GM23248 (cell line): ENCODE results near the gene MB. TPM values are rescaled to one million over a fixed set of nuclear protein-coding genes. Genes with fewer than 3 reads are reported as not detected.

Experiments used
- DNase-seq: peaks from one replicate; pipeline ENCODE4 v3.0.0-alpha.2; 2015
- H2AFZ ChIP-seq: fragments of 200-600 bp; sonication (generic); 2 replicates; pipeline ENCODE4 v1.6.1; 2016; ENCODE audit warnings: antibody characterized with exemption
- H3F3A ChIP-seq: fragments of 200-600 bp; sonication (generic); 2 replicates; pipeline ENCODE4 v1.6.1; 2016; ENCODE audit warnings: mild to moderate bottlenecking, antibody characterized with exemption, mixed run types; ENCODE audit not compliant: insufficient read depth
- H3K27ac ChIP-seq: fragments of 200-600 bp; sonication (generic); 2 replicates; pipeline ENCODE4 v1.5.1; 2016; ENCODE audit warnings: mild to moderate bottlenecking
- H3K27me3 ChIP-seq: fragments of 200-600 bp; sonication (generic); replicated peaks from 2 replicates; pipeline ENCODE4 v1.6.1; 2016; ENCODE audit warnings: mild to moderate bottlenecking; ENCODE audit not compliant: insufficient read depth
- H3K36me3 ChIP-seq: fragments of 200-600 bp; sonication (generic); 2 replicates; pipeline ENCODE4 v1.6.1; 2016; ENCODE audit warnings: low read depth, mild to moderate bottlenecking
- H3K4me1 ChIP-seq: fragments of 200-600 bp; sonication (generic); 2 replicates; pipeline ENCODE4 v1.6.1; 2016; ENCODE audit warnings: mild to moderate bottlenecking; ENCODE audit not compliant: insufficient read depth
- H3K4me2 ChIP-seq: fragments of 200-600 bp; sonication (generic); one replicate; pipeline ENCODE4 v1.6.1; 2016; ENCODE audit warnings: mild to moderate bottlenecking; ENCODE audit not compliant: unreplicated experiment
- H3K4me3 ChIP-seq: fragments of 200-600 bp; sonication (generic); 2 replicates; pipeline ENCODE4 v1.5.1; 2016; ENCODE audit warnings: mild to moderate bottlenecking
- H3K79me2 ChIP-seq: fragments of 200-600 bp; sonication (generic); 2 replicates; pipeline ENCODE4 v1.6.1; 2016; ENCODE audit warnings: mild to moderate bottlenecking; ENCODE audit not compliant: insufficient read depth
- H3K9ac ChIP-seq: fragments of 200-600 bp; sonication (generic); 2 replicates; pipeline ENCODE4 v1.6.1; 2016; ENCODE audit warnings: mild to moderate bottlenecking
- H3K9me2 ChIP-seq: fragments of 200-600 bp; sonication (generic); 2 replicates; pipeline ENCODE4 v1.6.1; 2016; ENCODE audit warnings: mixed run types, mild to moderate bottlenecking, moderate library complexity; ENCODE audit not compliant: insufficient read depth
- H3K9me3 ChIP-seq: fragments of 200-600 bp; sonication (generic); one replicate; pipeline ENCODE4 v1.6.1; 2017; ENCODE audit warnings: low read depth
- H4K20me1 ChIP-seq: fragments of 200-600 bp; sonication (generic); 2 replicates; pipeline ENCODE4 v1.6.0; 2016; ENCODE audit not compliant: insufficient read depth
- EZH2 ChIP-seq: fragments of 200-600 bp; sonication (generic); IDR thresholded peaks from 2 replicates; pipeline ENCODE4 v1.6.1; 2018; ENCODE audit warnings: antibody characterized with exemption, mild to moderate bottlenecking; ENCODE audit not compliant: insufficient read depth, poor library complexity, severe bottlenecking
- EZH2phosphoT487 ChIP-seq: fragments of 200-600 bp; sonication (generic); IDR thresholded peaks from 2 replicates; pipeline ENCODE4 v1.6.1; 2018; ENCODE audit warnings: antibody characterized with exemption, moderate library complexity, mild to moderate bottlenecking, low read depth; ENCODE audit not compliant: insufficient read depth
- WGBS, 2 experiments: methylation state at CpG; one replicate each; pipeline ENCODE4 v1.1.6; 2015 to 2017; ENCODE audit warnings: low lambda C conversion rate in 2 of 2, low coverage in 1 of 2; ENCODE audit errors: missing lambda C conversion rate in 2 of 2; 5-methylcytosine and 5-hydroxymethylcytosine counted together
- in situ Hi-C: fragments of 300-500 bp; cut with MboI; formaldehyde crosslinking; loops from 2 replicates; pipeline ENCODE4 v1.15.0; 2020
- polyA plus RNA-seq: library from polyadenylated mRNA; unstranded; fragments of >200 nt; fragmentation: Nextera tagmentation; extraction: Ambion mirVana; gene quantifications from 2 replicates; pipeline ENCODE4 v1.2.1, GENCODE V29; 2016
- total RNA-seq: library from RNA; depleted of rRNA; stranded (reverse); fragments of >200 nt; shearing (Covaris generic); gene quantifications from 2 replicates; pipeline ENCODE4 v1.2.3, GENCODE V29; 2014

Gene MB
- total and polyA plus RNA-seq, 2 experiments from 2014 or later: not detected

GRCh38 chr22:35589756-35590093 is 27.4 kb downstream of the MB start:
- Histone ChIP-seq H3K9me3 (no peaks in the 10 kb centered on the region), H3K4me3 (no peak overlapping the region), H3K4me2 (no peak overlapping the region), H3K9me2 (no peaks in the 10 kb centered on the region), H3K4me1 (peaks cover 20% of the 10 kb centered on the region), H2AFZ (no peak overlapping the region), H3K27ac (peak overlapping the region; percentile 68), H3K27me3 (no peaks in the 10 kb centered on the region), H3K9ac (peak overlapping the region; percentile 0; the same call in 1 of the 2 replicates), H4K20me1 (no peaks in the 10 kb centered on the region), H3F3A (peaks cover 17% of the 10 kb centered on the region), H3K36me3 (no peaks in the 10 kb centered on the region), H3K79me2 (no peaks in the 10 kb centered on the region)
- TF ChIP-seq EZH2 (no peak), EZH2phosphoT487 (no peak)
- DNase-seq: no peak
- in situ Hi-C loops: loop anchor here (10.0 kb wide), 1 partner anchor 235 kb away; no protein-coding TSS in a partner anchor
- 89% methylated on average over 6 of the region's 6 CpGs for WGBS, 2 experiments

DNA sequence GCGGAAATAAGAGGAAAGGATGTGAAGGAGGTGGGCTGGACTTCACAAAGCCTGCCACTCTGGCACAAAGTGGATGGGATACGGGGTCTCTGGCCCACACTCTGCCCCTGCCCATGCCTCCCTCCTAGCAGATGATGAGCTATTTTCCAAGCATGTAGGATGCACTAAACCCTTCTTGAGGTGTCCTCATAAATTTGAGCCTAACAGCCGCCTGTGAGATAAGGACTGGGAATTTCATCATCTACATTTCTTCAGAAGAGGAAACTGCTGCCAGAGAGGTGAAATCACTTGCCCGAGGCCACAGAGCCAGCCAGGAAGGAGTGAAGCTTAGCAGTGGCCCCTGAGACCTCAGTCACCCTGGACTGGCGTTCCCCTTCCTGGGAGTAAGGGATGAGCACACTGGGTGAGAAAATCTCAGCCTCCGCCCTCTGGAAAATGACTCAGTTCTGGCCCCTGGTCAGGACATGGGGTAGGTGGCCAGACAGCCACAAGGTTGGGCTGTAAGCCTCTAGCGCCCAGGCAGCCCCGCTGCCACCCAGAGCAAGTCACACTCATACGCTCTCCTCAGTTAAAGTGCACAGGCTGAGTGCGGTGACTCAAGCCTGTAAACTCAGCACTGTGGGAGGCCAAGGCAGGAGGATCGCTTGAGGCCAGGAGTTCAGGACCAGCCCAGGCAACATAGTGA is 27.9 kb downstream of the MB start:
- 17% methylated on average over 11 of the region's 11 CpGs for whole genome bisulfite sequencing, 2 experiments
- H3K27ac ChIP-seq: peak overlapping the region; percentile 68
- peak; percentile 97 for DNase-seq
- no peaks in the 10 kb centered on the region for H3K36me3 ChIP-seq
- no peak overlapping the region for H2AFZ ChIP-seq
- H3K9me2 ChIP-seq: no peaks in the 10 kb centered on the region
- TF ChIP-seq EZH2 (no peak), EZH2phosphoT487 (no peak)
- peaks cover 20% of the 10 kb centered on the region for H3K4me1 ChIP-seq
- H4K20me1 ChIP-seq: no peaks in the 10 kb centered on the region
- no peak overlapping the region for H3K4me2 ChIP-seq
- H3F3A ChIP-seq: peaks cover 17% of the 10 kb centered on the region
- peak overlapping the region; percentile 0; the same call in 1 of the 2 replicates for H3K9ac ChIP-seq
- H3K9me3 ChIP-seq: no peaks in the 10 kb centered on the region
- H3K27me3 ChIP-seq: no peaks in the 10 kb centered on the region
- no peak overlapping the region for H3K4me3 ChIP-seq
- in situ Hi-C loops: loop anchor here (10.0 kb wide), 1 partner anchor 234 kb away; no protein-coding TSS in a partner anchor
- no peaks in the 10 kb centered on the region for H3K79me2 ChIP-seq

DNA sequence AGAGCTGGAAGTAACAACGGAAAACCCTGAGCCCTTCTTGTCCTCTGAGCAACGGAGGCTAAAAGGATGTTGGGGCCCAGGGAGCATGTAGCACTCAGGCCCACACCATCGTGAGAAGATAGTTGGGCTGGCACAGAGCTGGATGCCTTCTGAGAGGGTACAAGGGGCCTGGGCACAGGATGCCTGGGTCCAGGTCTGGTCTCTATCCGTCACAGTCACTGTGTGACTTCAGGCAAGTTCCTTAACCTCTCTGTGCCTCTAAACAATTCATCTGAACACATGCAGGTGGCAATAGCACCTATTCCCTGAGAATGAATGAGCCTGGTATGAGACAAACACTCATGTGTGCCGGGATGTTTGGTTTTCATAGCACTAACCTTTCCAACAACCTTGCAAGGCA is 29.2 kb downstream of the MB start:
- Histone ChIP-seq H3K4me1 (peaks cover 19% of the 10 kb centered on the region), H3K9me2 (no peaks in the 10 kb centered on the region), H3K79me2 (no peaks in the 10 kb centered on the region), H4K20me1 (no peaks in the 10 kb centered on the region), H3K9ac (no peak overlapping the region), H3K36me3 (no peaks in the 10 kb centered on the region), H3K4me3 (no peak overlapping the region), H3K27ac (no peak overlapping the region), H3K27me3 (no peaks in the 10 kb centered on the region), H3K9me3 (no peaks in the 10 kb centered on the region), H3K4me2 (no peak overlapping the region), H3F3A (peaks cover 17% of the 10 kb centered on the region), H2AFZ (no peak overlapping the region)
- no peak for DNase-seq
- in situ Hi-C loops: loop anchor here (10.0 kb wide), 1 partner anchor 233 kb away; no protein-coding TSS in a partner anchor
- TF ChIP-seq EZH2phosphoT487: no peak
- TF ChIP-seq EZH2: no peak
- WGBS, 2 experiments: 88 to 98% methylated on average over 5 of the region's 5 CpGs

DNA sequence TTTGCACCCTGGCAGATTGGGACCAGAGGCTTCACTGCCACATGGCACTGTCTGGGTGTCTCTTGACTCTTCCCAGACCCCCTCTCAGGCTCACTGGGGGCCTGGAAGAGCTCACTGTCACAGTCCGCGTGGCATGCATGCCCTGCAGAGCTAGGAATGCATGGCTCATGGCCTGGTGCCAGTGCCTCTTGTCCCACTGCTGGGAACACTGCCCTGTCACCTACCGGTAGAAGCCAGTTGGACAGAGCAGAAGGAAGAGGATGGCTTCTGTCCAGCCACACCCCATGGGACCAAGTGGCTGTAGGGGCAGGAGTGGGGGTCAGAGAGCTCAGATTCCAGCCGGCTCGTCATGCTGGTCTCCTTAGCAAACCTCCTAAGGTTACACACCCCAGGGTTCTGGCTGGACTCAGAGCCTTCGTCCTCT is 29.7 kb downstream of the MB start:
- H3K9me2 ChIP-seq: no peaks in the 10 kb centered on the region
- no peak for TF ChIP-seq EZH2phosphoT487
- H3K27me3 ChIP-seq: no peaks in the 10 kb centered on the region
- peaks cover 20% of the 10 kb centered on the region for H3F3A ChIP-seq
- H3K4me3 ChIP-seq: no peak overlapping the region
- peaks cover 15% of the 10 kb centered on the region for H3K4me1 ChIP-seq
- no peaks in the 10 kb centered on the region for H3K36me3 ChIP-seq
- DNase-seq: peak; percentile 15
- H3K27ac ChIP-seq: no peak overlapping the region
- no peak overlapping the region for H2AFZ ChIP-seq
- no peaks in the 10 kb centered on the region for H3K79me2 ChIP-seq
- no peaks in the 10 kb centered on the region for H3K9me3 ChIP-seq
- WGBS, 2 experiments: 98 to 99% methylated on average over 6 of the region's 6 CpGs
- in situ Hi-C loops: loop anchor here (10.0 kb wide), 1 partner anchor 233 kb away; no protein-coding TSS in a partner anchor
- H3K9ac ChIP-seq: no peak overlapping the region
- H3K4me2 ChIP-seq: no peak overlapping the region
- no peaks in the 10 kb centered on the region for H4K20me1 ChIP-seq

GRCh38 chr22:35586771-35587170 is 30.4 kb downstream of the MB start:
- no peaks in the 10 kb centered on the region for H3K79me2 ChIP-seq
- no peaks in the 10 kb centered on the region for H4K20me1 ChIP-seq
- in situ Hi-C loops: loop anchor here (10.0 kb wide), 1 partner anchor 232 kb away; no protein-coding TSS in a partner anchor
- H3K9me2 ChIP-seq: no peaks in the 10 kb centered on the region
- no peak for TF ChIP-seq EZH2
- TF ChIP-seq EZH2phosphoT487: no peak
- H3K4me1 ChIP-seq: peaks cover 14% of the 10 kb centered on the region
- no peak for DNase-seq
- no peak overlapping the region for H2AFZ ChIP-seq
- H3K4me2 ChIP-seq: no peak overlapping the region
- H3F3A ChIP-seq: peaks cover 20% of the 10 kb centered on the region
- no peak overlapping the region for H3K27ac ChIP-seq
- no peaks in the 10 kb centered on the region for H3K27me3 ChIP-seq
- no peak overlapping the region for H3K9ac ChIP-seq
- H3K9me3 ChIP-seq: no peaks in the 10 kb centered on the region
- no peak overlapping the region for H3K4me3 ChIP-seq
- no peaks in the 10 kb centered on the region for H3K36me3 ChIP-seq
